HFFc6 (cell line): ENCODE data around the gene WIPF2. TPM values are rescaled to one million over a fixed set of nuclear protein-coding genes. Genes with fewer than 3 reads are reported as not detected.
A peak's percentile ranks its signal among the peaks of the same experiment; 100 is the strongest.

ENCODE experiments used
- DNase-seq: peaks from one replicate; pipeline ENCODE4 v3.0.0-alpha.2; 2018
- H3K27ac Mint-ChIP-seq: 2 replicates; pipeline ENCODE4 v1.8.0; 2020; ENCODE audit warnings: mild to moderate bottlenecking, mixed read lengths
- H3K27me3 Mint-ChIP-seq: 2 replicates; pipeline ENCODE4 v1.8.0; 2021; ENCODE audit warnings: mild to moderate bottlenecking, moderate library complexity, mixed read lengths; ENCODE audit not compliant: insufficient read depth
- H3K36me3 Mint-ChIP-seq: 2 replicates; pipeline ENCODE4 v1.8.0; 2021; ENCODE audit warnings: low read depth, mixed read lengths
- H3K4me1 Mint-ChIP-seq: 2 replicates; pipeline ENCODE4 v1.8.0; 2020; ENCODE audit warnings: low read depth, mixed read lengths
- H3K4me3 Mint-ChIP-seq: 2 replicates; pipeline ENCODE4 v1.8.0; 2020; ENCODE audit warnings: mild to moderate bottlenecking, moderate library complexity, mixed read lengths
- H3K9me3 Mint-ChIP-seq: 2 replicates; pipeline ENCODE4 v1.8.0; 2020; ENCODE audit warnings: mild to moderate bottlenecking, mixed read lengths
- microRNA-seq: library from miRNA; unstranded; fragments of <30 nt; microRNA quantifications from one replicate; pipeline ENCODE4, GENCODE V29; 2019
- total RNA-seq, 6 experiments: library from RNA; stranded (reverse); fragmentation: NEBNext Ultra II Directional; extraction: Animal tissue kit (Norgen Biotek cat#: 25700); gene quantifications; 2 replicates in 1 of 6; 3 replicates in 5 of 6; pipeline ENCODE4 v1.2.3, GENCODE V29; 2021
- TF ChIP-seq, protein P1 (sequence below): fragments of 200-600 bp; sonication (generic); IDR thresholded peaks from 2 replicates; pipeline ENCODE4 v1.5.0; 2021; ENCODE audit warnings: antibody characterized with exemption, mild to moderate bottlenecking

The WIPF2 gene
- total RNA-seq, 6 experiments from 2014 or later, result 24.8 to 33.5 (median 29.8) TPM

DNA sequence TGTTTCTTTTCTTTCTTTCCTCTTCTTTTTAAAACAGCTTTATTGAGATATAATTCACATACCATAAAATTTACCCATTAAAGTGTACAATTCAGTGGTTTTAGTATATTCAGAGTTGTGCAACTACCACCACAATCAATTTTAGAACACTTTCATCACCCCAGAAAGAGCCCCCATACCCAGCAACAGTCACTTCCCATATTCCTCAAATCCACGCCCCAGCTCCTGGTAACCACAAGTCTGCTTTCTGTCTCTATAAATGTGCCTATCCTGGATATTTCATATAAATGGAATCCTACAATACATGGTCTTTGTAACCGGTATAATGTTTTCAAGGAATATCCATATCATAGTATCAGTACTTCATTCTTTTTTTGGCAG lies 109.3 kb downstream of the WIPF2 start:
- H3K27me3 Mint-ChIP-seq, result peaks cover 1% of the 10 kb centered on the region; the same call in 1 of the 2 replicates
- H3K4me1 Mint-ChIP-seq, result peaks cover 78% of the 10 kb centered on the region
- H3K27ac Mint-ChIP-seq, result no peak overlapping the region
- TF ChIP-seq, protein P1, sequence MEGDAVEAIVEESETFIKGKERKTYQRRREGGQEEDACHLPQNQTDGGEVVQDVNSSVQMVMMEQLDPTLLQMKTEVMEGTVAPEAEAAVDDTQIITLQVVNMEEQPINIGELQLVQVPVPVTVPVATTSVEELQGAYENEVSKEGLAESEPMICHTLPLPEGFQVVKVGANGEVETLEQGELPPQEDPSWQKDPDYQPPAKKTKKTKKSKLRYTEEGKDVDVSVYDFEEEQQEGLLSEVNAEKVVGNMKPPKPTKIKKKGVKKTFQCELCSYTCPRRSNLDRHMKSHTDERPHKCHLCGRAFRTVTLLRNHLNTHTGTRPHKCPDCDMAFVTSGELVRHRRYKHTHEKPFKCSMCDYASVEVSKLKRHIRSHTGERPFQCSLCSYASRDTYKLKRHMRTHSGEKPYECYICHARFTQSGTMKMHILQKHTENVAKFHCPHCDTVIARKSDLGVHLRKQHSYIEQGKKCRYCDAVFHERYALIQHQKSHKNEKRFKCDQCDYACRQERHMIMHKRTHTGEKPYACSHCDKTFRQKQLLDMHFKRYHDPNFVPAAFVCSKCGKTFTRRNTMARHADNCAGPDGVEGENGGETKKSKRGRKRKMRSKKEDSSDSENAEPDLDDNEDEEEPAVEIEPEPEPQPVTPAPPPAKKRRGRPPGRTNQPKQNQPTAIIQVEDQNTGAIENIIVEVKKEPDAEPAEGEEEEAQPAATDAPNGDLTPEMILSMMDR, result no peak
- no peaks in the 10 kb centered on the region for H3K9me3 Mint-ChIP-seq
- H3K36me3 Mint-ChIP-seq, result peaks cover 6% of the 10 kb centered on the region; the same call in 1 of the 2 replicates
- no peak for DNase-seq
- no peak overlapping the region for H3K4me3 Mint-ChIP-seq

DNA sequence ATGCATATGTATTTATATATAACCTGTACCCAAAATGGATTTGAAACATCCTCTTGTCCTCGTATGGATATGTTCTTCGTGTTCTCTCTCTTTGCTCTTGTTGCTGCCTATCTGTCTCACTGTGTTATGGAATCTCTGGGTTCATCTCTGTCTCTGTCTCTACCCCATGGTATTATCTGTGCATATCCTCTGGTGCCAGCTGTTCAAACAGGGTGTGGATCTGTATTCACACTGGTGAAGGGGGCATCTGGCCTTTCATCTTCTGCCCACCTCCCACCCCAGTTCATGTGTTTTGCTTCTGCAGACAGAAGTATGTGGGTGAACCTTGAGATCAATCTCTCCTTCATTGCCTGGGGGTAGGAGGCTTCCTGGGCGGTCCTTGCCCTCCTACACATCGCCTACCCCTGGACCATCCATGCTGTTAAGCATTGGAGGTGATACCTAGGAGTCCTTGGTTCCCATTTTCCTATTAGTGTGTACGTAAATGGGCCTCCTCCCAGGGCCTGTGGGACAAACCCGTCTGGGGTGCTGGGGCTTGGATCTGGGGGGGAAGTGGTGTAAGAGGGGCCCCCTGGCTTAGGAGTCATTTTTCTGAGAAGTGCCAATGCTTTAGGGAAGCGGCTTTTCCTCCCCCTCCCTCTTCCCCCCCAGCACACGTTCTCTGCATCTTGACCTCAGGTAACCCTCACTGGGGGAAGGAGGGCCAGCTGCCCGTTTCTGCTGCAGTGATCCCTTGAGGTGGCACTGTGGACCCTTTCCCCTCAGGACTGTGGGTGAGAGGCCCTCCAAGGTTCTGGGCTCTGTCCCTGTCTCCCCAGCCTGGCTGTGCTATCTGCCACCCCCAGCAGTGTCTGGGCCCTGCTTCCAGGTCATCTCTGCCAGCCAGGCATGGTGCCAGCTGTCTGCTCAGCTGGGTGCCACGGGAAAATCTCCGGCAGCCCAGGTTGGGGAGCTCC lies 111.0 kb downstream of the WIPF2 start:
- Mint-ChIP-seq H3K9me3 (no peaks in the 10 kb centered on the region), H3K27me3 (peaks cover 1% of the 10 kb centered on the region), H3K4me1 (peaks cover 79% of the 10 kb centered on the region), H3K36me3 (peaks cover 6% of the 10 kb centered on the region; the same call in 1 of the 2 replicates), H3K4me3 (no peak overlapping the region), H3K27ac (peak overlapping the region; percentile 54; the same call in 1 of the 2 replicates)
- TF ChIP-seq, protein P1, result no peak
- no peak for DNase-seq

DNA sequence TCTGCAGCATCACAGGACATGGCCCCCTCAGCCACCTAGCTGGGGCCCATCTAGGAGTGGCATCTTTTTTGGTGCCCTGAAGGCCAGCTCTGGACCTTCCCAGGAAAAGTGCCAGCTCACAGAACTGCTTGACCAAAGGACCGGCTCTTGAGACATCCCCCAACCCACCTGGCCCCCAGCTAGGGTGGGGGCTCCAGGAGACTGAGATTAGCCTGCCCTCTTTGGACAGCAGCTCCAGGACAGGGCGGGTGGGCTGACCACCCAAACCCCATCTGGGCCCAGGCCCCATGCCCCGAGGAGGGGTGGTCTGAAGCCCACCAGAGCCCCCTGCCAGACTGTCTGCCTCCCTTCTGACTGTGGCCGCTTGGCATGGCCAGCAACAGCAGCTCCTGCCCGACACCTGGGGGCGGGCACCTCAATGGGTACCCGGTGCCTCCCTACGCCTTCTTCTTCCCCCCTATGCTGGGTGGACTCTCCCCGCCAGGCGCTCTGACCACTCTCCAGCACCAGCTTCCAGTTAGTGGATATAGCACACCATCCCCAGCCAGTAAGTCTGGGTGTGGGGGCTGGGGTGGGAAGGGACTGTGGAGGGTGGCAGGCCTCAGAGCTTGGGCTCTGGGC lies 111.9 kb downstream of the WIPF2 start:
- Mint-ChIP-seq H3K4me3 (no peak overlapping the region), H3K27ac (peak overlapping the region; percentile 54), H3K36me3 (peaks cover 6% of the 10 kb centered on the region; the same call in 1 of the 2 replicates), H3K27me3 (peaks cover 1% of the 10 kb centered on the region), H3K4me1 (peaks cover 76% of the 10 kb centered on the region), H3K9me3 (no peaks in the 10 kb centered on the region)
- TF ChIP-seq, protein P1, result no peak
- DNase-seq, result no peak

DNA sequence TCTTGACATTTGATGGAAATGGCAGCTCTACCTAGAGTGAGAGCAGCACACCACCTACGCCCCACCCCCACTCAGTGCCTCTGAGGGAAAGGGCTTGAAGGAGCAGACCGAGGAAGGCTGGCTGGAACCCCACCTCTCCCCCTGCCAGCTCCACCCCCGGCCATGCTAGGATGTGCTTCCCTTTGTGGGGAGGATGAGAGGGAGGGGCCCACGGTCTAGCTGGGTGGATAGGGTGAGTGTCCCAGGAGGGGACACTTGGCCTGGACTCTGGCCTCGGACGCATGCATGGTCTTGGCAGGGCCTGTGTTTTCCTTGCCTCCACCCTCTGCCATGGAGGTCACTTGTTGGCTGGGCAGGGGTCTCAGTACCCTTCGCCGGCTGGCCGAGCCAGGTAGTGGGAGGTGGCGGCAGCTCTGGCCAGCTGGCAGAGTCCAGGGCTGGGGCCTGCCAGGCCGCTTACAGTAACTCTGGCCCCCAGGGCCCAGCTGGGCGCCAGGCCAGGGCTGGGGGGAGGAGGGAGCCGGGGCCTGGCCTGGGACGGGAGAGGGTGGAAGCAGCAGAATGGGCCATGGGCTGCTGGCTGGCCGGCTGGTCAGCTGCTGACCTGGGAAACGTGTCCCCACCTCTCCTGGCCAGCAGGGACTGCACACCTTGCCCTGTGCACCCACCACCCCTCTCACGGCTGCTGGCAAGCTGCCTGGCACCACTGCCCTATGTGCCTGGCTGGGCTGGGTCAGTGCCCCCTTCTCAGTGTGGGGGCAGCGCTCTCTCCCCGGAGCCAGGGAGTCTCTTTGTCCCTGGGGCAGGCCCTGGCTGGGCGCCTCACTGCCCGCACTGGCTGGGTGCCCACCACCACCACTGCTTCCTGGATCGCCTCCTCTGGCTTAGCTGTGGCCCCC lies 112.9 kb downstream of the WIPF2 start:
- no peaks in the 10 kb centered on the region for H3K9me3 Mint-ChIP-seq
- peaks cover 6% of the 10 kb centered on the region; the same call in 1 of the 2 replicates for H3K36me3 Mint-ChIP-seq
- H3K27me3 Mint-ChIP-seq, result peaks cover 1% of the 10 kb centered on the region
- peaks cover 68% of the 10 kb centered on the region for H3K4me1 Mint-ChIP-seq
- peak overlapping the region; percentile 28; the same call in 1 of the 2 replicates for H3K4me3 Mint-ChIP-seq
- TF ChIP-seq, protein P1, result no peak
- DNase-seq, result no peak
- H3K27ac Mint-ChIP-seq, result peak overlapping the region; percentile 73

Small RNAs within 50 kb of the gene (microRNA-seq; reads per million reads assigned to microRNA genes)
- not detected for gene MIR6867

Other genes with a start within 250 kb of the WIPF2 start
- gene PSMD3, start 238.5 kb upstream of the WIPF2 start, total RNA-seq, result 100 to 1,000 TPM; 143 to 169 (median 160) TPM
- under 1 TPM in 5 of 6 experiments, not detected in 1; 0.31 to 0.59 (median 0.48) TPM for gene CSF3, start 203.9 kb upstream of the WIPF2 start, total RNA-seq
- 10 to 100 TPM; 60.9 to 72.8 (median 65.3) TPM for gene MED24, start 164.9 kb upstream of the WIPF2 start, total RNA-seq
- gene THRA, start 156.3 kb upstream of the WIPF2 start, total RNA-seq, result 10 to 100 TPM; 29.3 to 33.7 (median 30.7) TPM
- 10 to 100 TPM; 11.2 to 15.8 (median 15.1) TPM for gene NR1D1, start 118.7 kb upstream of the WIPF2 start, total RNA-seq
- 10 to 100 TPM; 61.2 to 67.8 (median 65.5) TPM for gene MSL1, start 97.3 kb upstream of the WIPF2 start, total RNA-seq
- 10 to 100 TPM; 49.5 to 67.7 (median 62.0) TPM for gene CASC3, start 78.8 kb upstream of the WIPF2 start, total RNA-seq
- gene RAPGEFL1, start 41.8 kb upstream of the WIPF2 start, total RNA-seq, result 1 to 10 TPM; 1.5 to 2.2 (median 1.8) TPM
- 10 to 100 TPM; 16.9 to 36.0 (median 31.5) TPM for gene CDC6, start 68.6 kb downstream of the WIPF2 start, total RNA-seq
- gene RARA, start 89.9 kb downstream of the WIPF2 start, total RNA-seq, result 10 to 100 TPM; 27.1 to 32.2 (median 28.8) TPM
- gene GJD3, start 145.4 kb downstream of the WIPF2 start, total RNA-seq, result 1 to 10 TPM in 2 of 6 experiments, under 1 TPM in 4; 0.36 to 1.4 (median 0.81) TPM
- 100 to 1,000 TPM in 5 of 6 experiments, 10 to 100 TPM in 1; 73.2 to 170 (median 150) TPM for gene TOP2A, start 198.6 kb downstream of the WIPF2 start, total RNA-seq
- gene IGFBP4, start 224.1 kb downstream of the WIPF2 start, total RNA-seq, result 100 to 1,000 TPM; 575 to 816 (median 659) TPM